ENCODE data around the gene HSPB1.

DNA sequence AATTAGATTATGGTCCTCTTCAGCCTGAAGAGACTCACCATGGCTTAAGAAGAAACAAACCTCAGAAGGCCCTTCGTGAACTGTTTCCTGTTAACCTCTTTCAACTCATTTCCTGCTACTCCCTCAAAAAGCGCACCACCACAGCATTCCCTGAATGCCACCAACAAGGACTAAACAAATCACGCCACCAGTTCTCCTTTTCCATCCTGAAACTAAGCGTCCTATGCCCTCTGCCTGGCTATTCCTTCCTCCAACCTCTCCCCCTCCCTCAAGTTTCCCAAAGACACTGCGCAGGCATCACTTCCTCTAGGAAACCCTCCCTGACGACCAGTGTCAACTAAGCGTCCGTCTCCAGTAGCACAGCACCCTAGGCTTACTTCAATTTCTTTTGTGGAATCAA lies 44.3 kb downstream of the HSPB1 start:
- TF ChIP-seq EZH2 (IDR thresholded peaks at IDR 0.05; ENCODE audit: low read length, missing control alignments), result no peak
- TF ChIP-seq, protein P1, sequence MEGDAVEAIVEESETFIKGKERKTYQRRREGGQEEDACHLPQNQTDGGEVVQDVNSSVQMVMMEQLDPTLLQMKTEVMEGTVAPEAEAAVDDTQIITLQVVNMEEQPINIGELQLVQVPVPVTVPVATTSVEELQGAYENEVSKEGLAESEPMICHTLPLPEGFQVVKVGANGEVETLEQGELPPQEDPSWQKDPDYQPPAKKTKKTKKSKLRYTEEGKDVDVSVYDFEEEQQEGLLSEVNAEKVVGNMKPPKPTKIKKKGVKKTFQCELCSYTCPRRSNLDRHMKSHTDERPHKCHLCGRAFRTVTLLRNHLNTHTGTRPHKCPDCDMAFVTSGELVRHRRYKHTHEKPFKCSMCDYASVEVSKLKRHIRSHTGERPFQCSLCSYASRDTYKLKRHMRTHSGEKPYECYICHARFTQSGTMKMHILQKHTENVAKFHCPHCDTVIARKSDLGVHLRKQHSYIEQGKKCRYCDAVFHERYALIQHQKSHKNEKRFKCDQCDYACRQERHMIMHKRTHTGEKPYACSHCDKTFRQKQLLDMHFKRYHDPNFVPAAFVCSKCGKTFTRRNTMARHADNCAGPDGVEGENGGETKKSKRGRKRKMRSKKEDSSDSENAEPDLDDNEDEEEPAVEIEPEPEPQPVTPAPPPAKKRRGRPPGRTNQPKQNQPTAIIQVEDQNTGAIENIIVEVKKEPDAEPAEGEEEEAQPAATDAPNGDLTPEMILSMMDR (conservative IDR thresholded peaks at IDR 0.05 in 1 of 2, IDR thresholded peaks at IDR 0.05 in 1 of 2; ENCODE audit: low read depth in 1 of 2, low read length in 2 of 2), result no peak

All from fibroblast of lung (primary cell).